Esophagus muscularis mucosa (tissue), 4 donors: ENCODE data around the gene ATP1A3. TPM values are rescaled to one million over a fixed set of nuclear protein-coding genes. Genes with fewer than 3 reads are reported as not detected.

Experiments
- DNase-seq: peaks from one replicate; pipeline ENCODE4 v3.0.0-alpha.2; 2017; ENCODE audit errors: extremely low spot score
- H3K27ac ChIP-seq, 4 donors: fragments of 200-600 bp; sonication (generic); replicated peaks in 1 of 4; 1 replicate in 3 of 4; 2 replicates in 1 of 4; pipeline ENCODE4 v1.5.1; 2016 to 2019; ENCODE audit warnings: mild to moderate bottlenecking in 1 of 4
- H3K27me3 ChIP-seq, 4 donors: fragments of 200-600 bp; sonication (generic); one replicate each; pipeline versions ENCODE4 v1.5.1 to v1.6.0; 2016 to 2019
- H3K36me3 ChIP-seq, 4 donors: fragments of 200-600 bp; sonication (generic); one replicate each; pipeline ENCODE4 v1.5.1; 2016 to 2019
- H3K4me1 ChIP-seq, 4 donors: fragments of 200-600 bp; sonication (generic); one replicate each; pipeline ENCODE4 v1.5.1; 2016 to 2019
- H3K4me3 ChIP-seq, 4 donors: fragments of 200-600 bp; sonication (generic); 1 replicate in 2 of 4; 2 replicates in 2 of 4; pipeline ENCODE4 v1.5.1; 2016 to 2019; ENCODE audit warnings: mild to moderate bottlenecking in 4 of 4, moderate library complexity in 1 of 4
- H3K9me3 ChIP-seq, 4 donors: fragments of 200-600 bp; sonication (generic); 1 replicate in 3 of 4; 2 replicates in 1 of 4; pipeline ENCODE4 v1.5.1; 2016 to 2019
- CTCF ChIP-seq, 3 experiments: fragments of 200-600 bp in 2 of 3; fragments of 450-650 bp in 1 of 3; sonication (generic) in 2 of 3; IDR thresholded peaks; one replicate each; pipeline ENCODE4 v1.5.1; 2017 to 2019; ENCODE audit warnings: antibody characterized with exemption in 3 of 3, mild to moderate bottlenecking in 2 of 3, moderate library complexity in 1 of 3
- EP300 ChIP-seq: sonication (generic); formaldehyde crosslinking; IDR thresholded peaks from one replicate; pipeline ENCODE4 v1.6.1; 2017; ENCODE audit warnings: antibody characterized with exemption
- POLR2A ChIP-seq: fragments of 450-650 bp; IDR thresholded peaks from one replicate; pipeline ENCODE4 v1.6.1; 2017; ENCODE audit warnings: antibody characterized with exemption, moderate library complexity, mild to moderate bottlenecking, low read depth
- POLR2AphosphoS5 ChIP-seq, 2 donors: sonication (generic); formaldehyde crosslinking; IDR thresholded peaks; one replicate each; pipeline ENCODE4 v1.6.1; 2017; ENCODE audit warnings: antibody characterized with exemption in 2 of 2
- WGBS: methylation state at CpG from one replicate; pipeline ENCODE4 v1.1.5; 2018; 5-methylcytosine and 5-hydroxymethylcytosine counted together
- intact Hi-C: fragments of 100-400 bp; cut with DNase I; formaldehyde crosslinking; loops from one replicate; pipeline ENCODE4 v1.15.1; 2023
- total RNA-seq, 4 donors: library from RNA; depleted of rRNA; stranded (reverse); fragments of >200 nt; gene quantifications; one replicate each; pipeline versions ENCODE4 v1.1.0 to v1.2.1, GENCODE V29; 2016

ATP1A3 gene
- total RNA-seq, 4 donors from 2014 or later = 2.1 to 4.3 (median 3.5) TPM

- Histone ChIP-seq H3K4me3 (no peak overlapping the region), H3K4me1 (peaks cover 17 to 24% (median 20%) of the 10 kb centered on the region in 4 donors), H3K27ac (no peak overlapping the region), H3K9me3 (no peaks in the 10 kb centered on the region), H3K27me3 (peaks cover 5 to 100% (median 84%) of the 10 kb centered on the region in 4 donors), H3K36me3 (no peaks in the 10 kb centered on the region)
- intact Hi-C loops = no loop called here
- WGBS = 44% methylated on average over 7 of the region's 7 CpGs
- DNase-seq = no peak
- TF ChIP-seq CTCF (IDR thresholded peaks at IDR 0.05) (no peak), POLR2AphosphoS5 (IDR thresholded peaks at IDR 0.05) (no peak), POLR2A (no peak), EP300 (no peak)
Observed at GRCh38 chr19:41925208-41926003, 68.6 kb downstream of the ATP1A3 start.

DNA sequence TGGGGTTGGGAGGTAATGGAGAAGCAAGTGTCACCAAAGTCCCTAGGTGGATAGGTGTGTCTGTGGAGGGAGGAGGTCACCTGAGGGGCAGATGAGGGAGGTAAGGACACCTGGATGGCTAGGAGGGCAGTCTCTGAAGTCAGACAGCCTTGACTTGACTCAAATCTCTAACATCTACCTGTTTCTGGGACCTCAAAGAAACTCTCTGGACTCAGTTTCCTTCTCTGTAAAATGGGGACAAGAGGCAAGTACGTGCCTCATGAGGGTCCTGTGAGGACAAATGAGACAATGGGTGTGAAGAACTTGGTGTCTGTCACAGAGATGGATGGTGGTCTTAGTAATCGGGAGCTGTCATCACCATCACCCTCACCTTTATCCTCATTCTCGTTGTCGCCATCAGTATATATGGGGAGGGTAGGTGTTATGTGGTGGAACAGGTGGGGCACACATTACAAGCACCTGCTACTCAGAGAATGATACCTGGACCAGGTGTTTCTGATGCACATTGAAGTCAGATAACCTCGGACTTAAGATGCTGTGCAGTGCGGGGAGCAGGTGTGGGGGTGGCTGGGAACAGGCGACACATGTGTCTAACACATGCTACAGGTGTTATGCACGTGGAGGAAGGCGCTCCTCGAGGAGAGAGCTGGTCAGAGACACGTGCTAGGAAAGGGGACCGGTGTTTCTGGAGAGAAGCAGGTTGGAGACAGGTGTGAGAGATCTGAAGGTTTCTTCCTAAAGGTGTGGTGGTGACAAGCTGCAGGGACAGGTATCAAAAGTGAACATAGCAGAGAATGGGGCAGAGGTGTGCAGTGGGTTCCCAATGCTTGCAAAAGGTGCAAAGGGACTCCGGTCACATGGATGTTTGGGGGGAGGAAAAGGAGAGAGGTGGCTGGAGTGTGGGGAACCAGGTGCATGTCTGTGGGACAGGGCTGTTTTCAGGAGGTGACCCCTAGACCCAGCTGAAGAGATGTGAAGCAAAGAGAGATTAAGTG, 69.6 kb downstream of the ATP1A3 start:
- WGBS = 45% methylated on average over 13 of the region's 13 CpGs
- Histone ChIP-seq H3K4me1 (peaks cover 17 to 21% (median 20%) of the 10 kb centered on the region in 4 donors), H3K4me3 (no peak overlapping the region), H3K27ac (no peak overlapping the region), H3K27me3 (peaks cover 5 to 100% (median 75%) of the 10 kb centered on the region in 4 donors), H3K36me3 (no peaks in the 10 kb centered on the region), H3K9me3 (no peaks in the 10 kb centered on the region)
- intact Hi-C loops = no loop called here
- TF ChIP-seq POLR2A = no peak
- no peak for TF ChIP-seq POLR2AphosphoS5 (IDR thresholded peaks at IDR 0.05)
- no peak for TF ChIP-seq CTCF (IDR thresholded peaks at IDR 0.05)
- TF ChIP-seq EP300 = no peak
- DNase-seq = no peak

DNA sequence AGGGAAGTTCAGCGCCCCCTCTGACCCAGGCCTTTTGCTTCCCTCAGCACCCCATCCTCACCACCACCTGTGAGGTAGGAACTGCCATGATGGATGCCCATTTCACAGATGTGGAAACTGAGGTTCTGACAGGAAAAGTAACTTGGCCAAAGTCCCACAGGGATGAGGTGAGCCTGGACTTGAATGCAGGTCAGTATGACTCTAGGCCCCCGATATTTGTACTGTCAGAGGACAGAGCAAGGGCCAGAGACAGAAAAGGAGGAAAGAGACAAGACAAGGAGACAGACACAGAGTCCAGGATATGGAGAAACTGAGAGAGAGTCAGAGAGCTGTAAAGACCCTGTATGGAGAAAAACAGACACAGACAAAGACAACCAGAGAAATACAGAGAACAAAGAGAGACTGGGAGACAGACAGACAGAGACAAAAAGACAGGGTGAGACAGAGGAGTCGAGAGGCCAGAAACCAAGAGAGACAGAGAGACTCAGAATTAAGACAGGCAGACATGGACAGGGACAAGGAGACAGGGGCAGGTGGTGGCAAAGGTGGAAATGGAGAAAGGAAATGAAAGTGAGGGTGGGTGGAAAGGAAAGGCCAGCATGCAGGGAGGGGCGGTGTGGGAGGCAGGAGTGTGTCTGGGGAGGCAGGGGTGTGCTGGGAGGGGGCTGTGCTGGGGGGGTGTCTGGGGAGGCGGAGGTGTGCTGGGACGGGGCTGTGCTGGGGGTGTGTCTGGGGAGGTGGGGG, 70.8 kb downstream of the ATP1A3 start:
- H3K4me1 ChIP-seq = peaks cover 6 to 10% (median 9%) of the 10 kb centered on the region in 4 donors
- H3K4me3 ChIP-seq = no peak overlapping the region
- intact Hi-C loops = no loop called here
- no peak overlapping the region for H3K27ac ChIP-seq
- H3K36me3 ChIP-seq = no peaks in the 10 kb centered on the region
- WGBS = 32% methylated on average over 4 of the region's 6 CpGs
- DNase-seq = no peak
- no peaks in the 10 kb centered on the region for H3K9me3 ChIP-seq
- peaks cover 5 to 100% (median 65%) of the 10 kb centered on the region in 4 donors for H3K27me3 ChIP-seq
- TF ChIP-seq CTCF (IDR thresholded peaks at IDR 0.05) = no peak
- no peak for TF ChIP-seq POLR2A
- no peak for TF ChIP-seq POLR2AphosphoS5 (IDR thresholded peaks at IDR 0.05)
- TF ChIP-seq EP300 = no peak

GRCh38 chr19:41922585-41922984, 71.4 kb downstream of the ATP1A3 start:
- Histone ChIP-seq H3K4me3 (no peak overlapping the region), H3K27ac (no peak overlapping the region), H3K9me3 (no peaks in the 10 kb centered on the region), H3K36me3 (no peaks in the 10 kb centered on the region), H3K4me1 (peaks cover 0 to 4% (median 2%) of the 10 kb centered on the region in 4 donors), H3K27me3 (peaks cover under 1 to 100% (median 64%) of the 10 kb centered on the region in 4 donors)
- DNase-seq = no peak
- intact Hi-C loops = no loop called here
- WGBS = 17% methylated on average over 16 of the region's 18 CpGs
- no peak for TF ChIP-seq CTCF (IDR thresholded peaks at IDR 0.05)
- TF ChIP-seq POLR2AphosphoS5 (IDR thresholded peaks at IDR 0.05) = no peak
